ENCODE results near the gene DUSP28.

DNA sequence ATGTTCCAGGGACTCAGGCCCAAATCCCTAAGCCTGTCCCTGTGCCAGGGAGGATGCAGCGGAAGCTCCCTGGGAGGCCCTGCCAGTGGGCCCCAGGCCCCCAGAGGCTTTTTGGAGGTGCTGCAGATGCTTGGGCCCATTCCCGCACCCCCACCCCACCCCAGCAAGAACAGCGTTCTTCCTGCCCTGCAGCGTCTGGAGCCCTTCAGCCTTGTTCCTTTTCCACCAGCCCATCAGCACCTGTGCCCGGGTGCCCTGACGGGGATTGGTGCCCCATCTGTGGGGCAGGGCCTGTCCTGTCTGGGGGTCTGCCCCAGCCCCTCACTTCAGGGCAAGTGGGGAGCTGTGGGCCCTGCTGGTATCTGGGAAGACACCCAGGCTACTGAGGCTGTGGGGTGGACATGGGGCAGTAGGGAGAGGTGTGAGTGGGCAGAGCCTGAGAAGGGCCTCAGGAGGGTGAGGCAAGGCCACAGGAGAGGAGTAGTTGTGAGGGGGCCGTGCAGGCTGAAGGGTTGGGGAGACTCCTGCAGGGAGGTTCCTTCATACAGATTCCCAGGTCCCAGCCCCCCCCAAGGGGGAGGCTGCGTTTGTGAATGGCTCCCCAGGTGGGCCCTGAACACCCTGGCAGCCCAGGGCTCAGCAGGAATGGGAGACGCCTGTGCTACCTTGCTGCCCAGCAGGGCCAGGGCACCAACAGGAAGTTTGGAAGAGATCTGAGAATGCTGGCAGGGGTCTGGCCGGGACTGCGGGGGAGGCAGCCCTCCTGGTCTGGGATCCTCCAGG is 10.6 kb downstream of the DUSP28 start:
- TF ChIP-seq, protein P1, sequence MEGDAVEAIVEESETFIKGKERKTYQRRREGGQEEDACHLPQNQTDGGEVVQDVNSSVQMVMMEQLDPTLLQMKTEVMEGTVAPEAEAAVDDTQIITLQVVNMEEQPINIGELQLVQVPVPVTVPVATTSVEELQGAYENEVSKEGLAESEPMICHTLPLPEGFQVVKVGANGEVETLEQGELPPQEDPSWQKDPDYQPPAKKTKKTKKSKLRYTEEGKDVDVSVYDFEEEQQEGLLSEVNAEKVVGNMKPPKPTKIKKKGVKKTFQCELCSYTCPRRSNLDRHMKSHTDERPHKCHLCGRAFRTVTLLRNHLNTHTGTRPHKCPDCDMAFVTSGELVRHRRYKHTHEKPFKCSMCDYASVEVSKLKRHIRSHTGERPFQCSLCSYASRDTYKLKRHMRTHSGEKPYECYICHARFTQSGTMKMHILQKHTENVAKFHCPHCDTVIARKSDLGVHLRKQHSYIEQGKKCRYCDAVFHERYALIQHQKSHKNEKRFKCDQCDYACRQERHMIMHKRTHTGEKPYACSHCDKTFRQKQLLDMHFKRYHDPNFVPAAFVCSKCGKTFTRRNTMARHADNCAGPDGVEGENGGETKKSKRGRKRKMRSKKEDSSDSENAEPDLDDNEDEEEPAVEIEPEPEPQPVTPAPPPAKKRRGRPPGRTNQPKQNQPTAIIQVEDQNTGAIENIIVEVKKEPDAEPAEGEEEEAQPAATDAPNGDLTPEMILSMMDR (IDR thresholded peaks at IDR 0.05): no peak
- TF ChIP-seq POLR2A (IDR thresholded peaks at IDR 0.05) (no peak), POLR2AphosphoS5 (IDR thresholded peaks at IDR 0.05) (no peak), EP300 (IDR thresholded peaks at IDR 0.05) (no peak)

Measured in gastroesophageal sphincter (tissue), 3 donors.